D721Med (cell line): ENCODE results near the gene SLC25A28.

Experiments
- DNase-seq: peaks from one replicate; pipeline ENCODE4 v3.0.0; 2011; ENCODE audit warnings: low spot score; ENCODE audit not compliant: insufficient read length
- FAIRE-seq: peaks from 2 replicates; lab custom pipeline; 2011; peaks lifted over from hg19 to GRCh38; lab: Jason Lieb, UNC
- CTCF ChIP-seq: IDR thresholded peaks from 2 replicates; pipeline ENCODE4 v1.5.1; 2012; ENCODE audit warnings: mild to moderate bottlenecking, control low read depth; ENCODE audit not compliant: insufficient read depth; ENCODE audit errors: missing control alignments

SLC25A28 gene

GRCh38 chr10:99564361-99564760 is 55.9 kb downstream of the SLC25A28 start:
- DNase-seq (no peak), FAIRE-seq (no peak)
- TF ChIP-seq CTCF, result no peak

DNA sequence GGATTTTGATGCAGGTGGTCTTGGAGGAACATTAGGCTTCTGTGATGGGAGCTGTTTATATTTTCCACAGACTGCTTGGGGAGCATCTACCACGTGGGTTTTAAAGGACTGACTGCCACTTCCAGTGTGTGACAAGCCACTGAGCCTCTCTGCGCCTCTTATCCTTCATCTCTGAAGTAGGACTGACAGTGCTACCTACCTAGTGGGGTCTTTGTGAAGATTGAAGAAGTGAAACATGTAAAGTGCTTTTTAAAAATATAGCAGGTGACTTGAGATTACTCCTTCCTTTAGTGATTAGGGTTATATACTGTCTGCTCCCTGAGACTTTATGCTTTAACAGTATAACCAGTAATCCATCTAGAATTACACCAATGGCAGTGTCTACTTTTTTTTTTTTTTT is 57.6 kb downstream of the SLC25A28 start:
- no peak for DNase-seq
- no peak for TF ChIP-seq CTCF
- FAIRE-seq, result no peak
